Fibroblast of the aortic adventitia (primary cell): ENCODE results near the gene NXN. TPM values are rescaled to one million over a fixed set of nuclear protein-coding genes. Genes with fewer than 3 reads are reported as not detected.
A peak's percentile ranks its signal among the peaks of the same experiment; 100 is the strongest.
"Not testable (repeated sequence)": the region's sequence is repeated elsewhere in the genome, so short reads cannot be mapped to it uniquely, and the experiment has no call there.

Experiments
- DNase-seq: peaks from one replicate; pipeline ENCODE4 v3.0.0-alpha.2; 2010; ENCODE audit warnings: low read depth
- H3K4me3 ChIP-seq: 2 replicates; pipeline ENCODE4 v1.5.1; 2011; ENCODE audit warnings: low read depth, mild to moderate bottlenecking, control low read depth, low read length, moderate library complexity
- small RNA-seq: library from RNA; depleted of rRNA; stranded (forward); fragments of <200 nt; gene quantifications from one replicate; pipeline ENCODE3, GENCODE V24; 2012
- total RNA-seq: library from RNA; depleted of rRNA; stranded (reverse); fragments of >200 nt; gene quantifications from 2 replicates; pipeline ENCODE4 v1.2.3, GENCODE V29; 2012; ENCODE audit warnings: low replicate concordance
- TF ChIP-seq, protein P1 (sequence below): IDR thresholded peaks from 2 replicates; pipeline ENCODE4 v1.5.1; 2011; ENCODE audit warnings: mild to moderate bottlenecking, low read length, control low read depth, inconsistent platforms; ENCODE audit not compliant: insufficient read depth

NXN gene
- total RNA-seq, 1 donor, result 18.1 TPM

DNA sequence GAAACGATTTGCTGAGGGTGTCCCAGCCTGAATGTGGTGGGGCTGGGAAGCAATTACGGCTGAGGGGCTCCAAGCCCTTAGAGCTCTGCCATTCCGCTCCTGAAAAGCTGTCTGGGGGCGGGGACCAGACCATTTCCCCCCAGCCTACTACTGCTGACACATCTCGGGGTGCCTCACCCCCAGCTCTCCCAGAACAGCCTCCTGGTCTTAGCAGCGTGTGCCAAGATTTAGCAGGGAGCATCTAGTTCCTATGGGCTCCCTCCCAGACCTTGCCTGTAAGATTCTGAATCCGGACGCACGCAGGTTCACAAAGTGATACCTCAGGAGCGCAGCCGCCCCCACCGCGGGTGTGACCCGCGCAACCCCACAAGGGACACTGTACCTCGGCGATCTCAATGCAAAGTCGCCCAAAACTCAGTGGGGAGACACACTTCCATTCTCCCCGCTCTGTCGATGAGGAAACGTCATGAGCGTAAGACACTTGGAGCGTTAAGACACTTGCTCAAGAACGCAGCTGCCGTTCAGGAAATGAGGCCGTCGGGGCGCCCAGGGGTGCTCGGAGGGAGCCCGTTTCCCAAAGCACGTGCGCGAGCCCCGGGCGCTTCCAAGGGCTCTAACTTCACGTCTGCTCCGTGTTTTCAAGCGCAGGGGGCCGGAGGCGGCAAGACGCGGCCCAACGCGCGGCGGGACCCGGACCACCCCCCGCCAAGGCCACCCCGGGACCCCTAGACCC is 228.1 kb downstream of the NXN start:
- TF ChIP-seq, protein P1, sequence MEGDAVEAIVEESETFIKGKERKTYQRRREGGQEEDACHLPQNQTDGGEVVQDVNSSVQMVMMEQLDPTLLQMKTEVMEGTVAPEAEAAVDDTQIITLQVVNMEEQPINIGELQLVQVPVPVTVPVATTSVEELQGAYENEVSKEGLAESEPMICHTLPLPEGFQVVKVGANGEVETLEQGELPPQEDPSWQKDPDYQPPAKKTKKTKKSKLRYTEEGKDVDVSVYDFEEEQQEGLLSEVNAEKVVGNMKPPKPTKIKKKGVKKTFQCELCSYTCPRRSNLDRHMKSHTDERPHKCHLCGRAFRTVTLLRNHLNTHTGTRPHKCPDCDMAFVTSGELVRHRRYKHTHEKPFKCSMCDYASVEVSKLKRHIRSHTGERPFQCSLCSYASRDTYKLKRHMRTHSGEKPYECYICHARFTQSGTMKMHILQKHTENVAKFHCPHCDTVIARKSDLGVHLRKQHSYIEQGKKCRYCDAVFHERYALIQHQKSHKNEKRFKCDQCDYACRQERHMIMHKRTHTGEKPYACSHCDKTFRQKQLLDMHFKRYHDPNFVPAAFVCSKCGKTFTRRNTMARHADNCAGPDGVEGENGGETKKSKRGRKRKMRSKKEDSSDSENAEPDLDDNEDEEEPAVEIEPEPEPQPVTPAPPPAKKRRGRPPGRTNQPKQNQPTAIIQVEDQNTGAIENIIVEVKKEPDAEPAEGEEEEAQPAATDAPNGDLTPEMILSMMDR, result no peak
- peak; percentile 40 for DNase-seq
- peak overlapping the region; percentile 84 for H3K4me3 ChIP-seq

DNA sequence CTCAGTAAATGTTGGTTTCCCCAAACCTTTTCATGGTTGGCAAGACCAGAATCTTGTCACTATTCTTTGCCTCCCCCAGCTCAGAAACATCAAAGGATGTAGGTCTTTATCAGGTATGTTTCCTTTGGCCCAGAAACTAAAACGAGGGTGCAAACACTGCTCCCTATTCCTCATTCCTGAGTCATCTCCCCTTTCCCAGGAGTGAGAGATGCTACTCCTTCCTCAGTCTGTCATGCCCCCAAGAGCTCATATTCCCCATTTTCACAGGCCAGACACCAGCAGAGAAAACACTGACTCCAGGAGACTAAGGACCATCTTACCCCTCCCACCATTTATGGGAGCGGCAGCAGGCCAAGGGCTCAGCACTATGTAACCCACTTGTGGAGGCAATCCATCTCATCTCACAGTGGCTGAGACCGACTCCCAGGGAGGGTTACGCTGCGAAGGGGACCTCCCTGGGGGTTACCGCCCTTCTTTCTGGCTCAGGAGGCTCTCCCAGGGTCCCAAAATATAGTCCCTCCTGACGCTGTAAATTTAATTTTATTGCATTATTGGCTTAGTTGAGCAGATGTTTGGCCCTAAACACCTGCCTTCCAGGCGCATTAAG is 229.0 kb downstream of the NXN start:
- TF ChIP-seq, protein P1, result no peak
- DNase-seq, result no peak
- peak overlapping the region; percentile 84 for H3K4me3 ChIP-seq

DNA sequence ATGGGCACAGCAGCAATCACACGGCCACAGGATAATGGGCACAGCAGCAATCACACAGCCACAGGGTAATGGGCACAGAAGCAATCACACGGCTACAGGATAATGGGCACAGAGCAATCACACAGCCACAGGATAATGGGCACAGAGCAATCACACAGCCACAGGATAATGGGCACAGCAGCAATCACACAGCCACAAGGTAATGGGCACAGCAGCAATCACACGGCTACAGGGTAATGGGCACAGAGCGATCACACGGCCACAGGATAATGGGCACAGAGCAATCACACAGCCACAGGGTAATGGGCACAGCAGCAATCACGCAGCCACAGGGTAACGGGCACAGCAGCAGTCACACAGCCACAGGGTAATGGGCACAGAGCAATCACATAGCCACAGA is 230.2 kb downstream of the NXN start:
- H3K4me3 ChIP-seq, DNase-seq: not testable (repeated sequence)

Small RNAs within 50 kb of the gene (small RNA-seq; reads per million reads assigned to genes)
- not detected for gene MIR3183

Other genes starting within 250 kb of the NXN start
- 12.9 and 27.5 TPM in 2 replicates for gene TLCD3A, start 247.2 kb downstream of the NXN start, total RNA-seq
- 16.7 and 21.3 TPM in 2 replicates for gene GEMIN4, start 227.5 kb downstream of the NXN start, total RNA-seq
- gene GLOD4, start 197.5 kb downstream of the NXN start, total RNA-seq, result 49.9 and 75.6 TPM in 2 replicates
- gene MRM3, start 197.4 kb downstream of the NXN start, total RNA-seq, result 15.8 and 21.7 TPM in 2 replicates
- gene TIMM22, start 17.4 kb upstream of the NXN start, total RNA-seq, result 8.7 and 15.8 TPM in 2 replicates
- gene ABR, start 200.2 kb upstream of the NXN start, total RNA-seq, result 76.8 and 83.1 TPM in 2 replicates